H1 (cell line): Measurements from ENCODE around the gene CDC42SE1.

Source experiments
- CHD1 ChIP-seq: IDR thresholded peaks from 2 replicates; pipeline ENCODE4 v1.6.1; 2012; ENCODE audit warnings: low read depth, low read length, improper control_type of control experiment
- CTCF ChIP-seq, 3 experiments: IDR thresholded peaks; 1 replicate in 2 of 3; 2 replicates in 1 of 3; pipeline versions ENCODE4 v1.5.1 to v1.6.1; 2011; ENCODE audit warnings: low read length in 3 of 3, mild to moderate bottlenecking in 3 of 3, inconsistent platforms in 2 of 3, low read depth in 1 of 3, moderate library complexity in 1 of 3; ENCODE audit not compliant: insufficient read depth in 1 of 3; ENCODE audit errors: control extremely low read depth in 1 of 3
- EP300 ChIP-seq, 2 experiments: IDR thresholded peaks; 1 replicate in 1 of 2; 2 replicates in 1 of 2; pipeline ENCODE4 v1.6.1; 2011 to 2012; ENCODE audit warnings: low read depth in 2 of 2, low read length in 2 of 2, mild to moderate bottlenecking in 2 of 2, borderline replicate concordance in 1 of 2, inconsistent platforms in 1 of 2, moderate library complexity in 1 of 2
- HDAC2 ChIP-seq, 2 experiments: fragments of 300-600 bp in 1 of 2; sonication (generic) in 1 of 2; IDR thresholded peaks; 2 replicates each; pipeline ENCODE4 v1.6.1; 2011 to 2012; ENCODE audit warnings: low read depth in 2 of 2, low read length in 2 of 2, mild to moderate bottlenecking in 2 of 2, moderate library complexity in 2 of 2, borderline replicate concordance in 1 of 2, inconsistent platforms in 1 of 2
- JUN ChIP-seq: IDR thresholded peaks from 2 replicates; pipeline ENCODE4 v1.6.1; 2011; ENCODE audit warnings: low read depth, mild to moderate bottlenecking, improper control_type of control experiment, low read length
- POLR2A ChIP-seq, 2 experiments: IDR thresholded peaks; 1 replicate in 1 of 2; 2 replicates in 1 of 2; pipeline ENCODE4 v1.6.1; 2011; ENCODE audit warnings: low read depth in 2 of 2, low read length in 2 of 2, mild to moderate bottlenecking in 2 of 2; ENCODE audit errors: control extremely low read depth in 1 of 2
- RBBP5 ChIP-seq: IDR thresholded peaks from 2 replicates; pipeline ENCODE4 v1.7.1; 2012; ENCODE audit warnings: low read depth, mild to moderate bottlenecking, inconsistent platforms, low read length, moderate library complexity, borderline replicate concordance

- TF ChIP-seq CHD1: no peak
- TF ChIP-seq POLR2A (IDR thresholded peaks at IDR 0.05; ENCODE audit: control extremely low read depth in 1 of 2, low read depth in 2 of 2, low read length in 2 of 2): no peak
- no peak for TF ChIP-seq EP300 (IDR thresholded peaks at IDR 0.05; ENCODE audit: borderline replicate concordance in 1 of 2, low read depth in 2 of 2, low read length in 2 of 2)
- TF ChIP-seq RBBP5: no peak
- TF ChIP-seq JUN: no peak
- TF ChIP-seq HDAC2 (IDR thresholded peaks at IDR 0.05; ENCODE audit: borderline replicate concordance in 1 of 2, low read depth in 2 of 2, low read length in 2 of 2): no peak
- TF ChIP-seq CTCF (IDR thresholded peaks at IDR 0.05; ENCODE audit: control extremely low read depth in 1 of 3, insufficient read depth in 1 of 3, low read depth in 1 of 3, low read length in 3 of 3): no peak
Observed at GRCh38 chr1:151069103-151069486, 9.7 kb upstream of the CDC42SE1 start.
